ENCODE data around the gene MIX23.

The MIX23 gene

GRCh38 chr3:122343654-122344053, 39.4 kb downstream of the MIX23 start:
- no peak for DNase-seq

- no peak for DNase-seq
These were observed 40.2 kb downstream of the MIX23 start for GRCh38 chr3:122342803-122343202.

- no peak for DNase-seq
These were observed 50.5 kb downstream of the MIX23 start for GRCh38 chr3:122332551-122332950.

- DNase-seq: no peak
These were observed 51.1 kb downstream of the MIX23 start for GRCh38 chr3:122331886-122332285.

- no peak for DNase-seq
These were observed 57.3 kb downstream of the MIX23 start for GRCh38 chr3:122325769-122326168.

GRCh38 chr3:122324871-122325323, 58.1 kb downstream of the MIX23 start, which contains the start of gene CSTA:
Gene CSTA (plus strand): TSS chr3:122325248. CDS start chr3:122325293, 45 bp downstream.
- peak; percentile 66 for DNase-seq

GRCh38 chr3:122322095-122323075, 60.6 kb downstream of the MIX23 start:
- peak; percentile 27 for DNase-seq

- DNase-seq: no peak
These were observed 64.4 kb downstream of the MIX23 start for GRCh38 chr3:122318620-122319019.

- no peak for DNase-seq
These were observed 66.7 kb downstream of the MIX23 start for GRCh38 chr3:122316368-122316767.

- no peak for DNase-seq
These were observed 67.4 kb downstream of the MIX23 start for GRCh38 chr3:122315619-122316018.

- DNase-seq: no peak
These were observed 68.7 kb downstream of the MIX23 start for GRCh38 chr3:122314228-122314876.

- no peak for DNase-seq
These were observed 69.8 kb downstream of the MIX23 start for GRCh38 chr3:122313281-122313680.

GRCh38 chr3:122312826-122313225, 70.2 kb downstream of the MIX23 start:
- peak; percentile 11 for DNase-seq

GRCh38 chr3:122310361-122310760, 72.7 kb downstream of the MIX23 start:
- no peak for DNase-seq

Data from SIG-M5 (cell line).